Tibial artery (tissue), 4 donors: Measurements from ENCODE around the gene EXOC7.

Experiments
- DNase-seq, 2 donors: peaks; one replicate each; pipeline ENCODE4 v3.0.0-alpha.2; 2019
- H3K27ac ChIP-seq, 2 donors: fragments of 200-600 bp; sonication (generic) in 1 of 2; 1 replicate in 1 of 2; 2 replicates in 1 of 2; pipeline ENCODE4 v1.5.1; 2018 to 2019; ENCODE audit warnings: mild to moderate bottlenecking in 1 of 2
- H3K27me3 ChIP-seq, 2 donors: fragments of 200-600 bp; sonication (generic) in 1 of 2; one replicate each; pipeline versions ENCODE4 v1.5.1 to v1.6.0; 2016 to 2019
- H3K36me3 ChIP-seq, 3 donors: fragments of 200-600 bp; sonication (generic) in 2 of 3; one replicate each; pipeline ENCODE4 v1.5.1; 2016 to 2019; ENCODE audit warnings: mild to moderate bottlenecking in 2 of 3
- H3K4me1 ChIP-seq, 4 donors: fragments of 200-600 bp; sonication (generic) in 2 of 4; 1 replicate in 3 of 4; 2 replicates in 1 of 4; pipeline ENCODE4 v1.5.1; 2016 to 2019
- H3K4me3 ChIP-seq, 2 donors: fragments of 200-600 bp; sonication (generic) in 1 of 2; 1 replicate in 1 of 2; 2 replicates in 1 of 2; pipeline ENCODE4 v1.5.1; 2018 to 2019; ENCODE audit warnings: mild to moderate bottlenecking in 2 of 2
- H3K9me3 ChIP-seq, 3 donors: fragments of 200-600 bp; sonication (generic) in 1 of 3; one replicate each; pipeline ENCODE4 v1.5.1; 2016 to 2019
- CTCF ChIP-seq, 2 experiments: fragments of 200-600 bp in 1 of 2; fragments of 450-650 bp in 1 of 2; IDR thresholded peaks; one replicate each; pipeline ENCODE4 v1.5.1; 2017 to 2019; ENCODE audit warnings: antibody characterized with exemption in 2 of 2, mild to moderate bottlenecking in 1 of 2, moderate library complexity in 1 of 2
- intact Hi-C: fragments of 100-400 bp; cut with DNase I; formaldehyde crosslinking; loops from one replicate; pipeline ENCODE4 v1.15.0; 2023; ENCODE audit warnings: low total_unique reads

The EXOC7 gene

GRCh38 chr17:76077584-76078110, 25.9 kb downstream of the EXOC7 start:
- peaks cover 0 to 7% (median 0%) of the 10 kb centered on the region in 3 donors for H3K36me3 ChIP-seq
- peaks cover 12 to 74% of the 10 kb centered on the region in 2 donors for H3K27me3 ChIP-seq
- TF ChIP-seq CTCF (IDR thresholded peaks at IDR 0.05) = no peak
- DNase-seq = no peak
- H3K9me3 ChIP-seq = no peaks in the 10 kb centered on the region
- H3K4me1 ChIP-seq = peaks cover 0 to 52% (median 34%) of the 10 kb centered on the region in 4 donors
- no peak overlapping the region for H3K27ac ChIP-seq
- intact Hi-C loops = no loop called here
- H3K4me3 ChIP-seq = no peak overlapping the region

- no peak overlapping the region for H3K4me3 ChIP-seq
- H3K4me1 ChIP-seq = peaks cover 0 to 52% (median 35%) of the 10 kb centered on the region in 4 donors
- H3K9me3 ChIP-seq = no peaks in the 10 kb centered on the region
- TF ChIP-seq CTCF (IDR thresholded peaks at IDR 0.05) = no peak
- no peak overlapping the region for H3K27ac ChIP-seq
- H3K27me3 ChIP-seq = peaks cover 12 to 74% of the 10 kb centered on the region in 2 donors
- no peaks in the 10 kb centered on the region for H3K36me3 ChIP-seq
- intact Hi-C loops = no loop called here
- peak in 1 of 2 donors; percentile 60 for DNase-seq
Observed at GRCh38 chr17:76076765-76077583, 26.6 kb downstream of the EXOC7 start.

GRCh38 chr17:76076146-76076764, 27.3 kb downstream of the EXOC7 start:
- Histone ChIP-seq H3K27me3 (peaks cover 12 to 74% of the 10 kb centered on the region in 2 donors), H3K4me1 (peaks cover 0 to 58% (median 38%) of the 10 kb centered on the region in 4 donors), H3K9me3 (no peaks in the 10 kb centered on the region), H3K27ac (no peak overlapping the region), H3K4me3 (no peak overlapping the region), H3K36me3 (no peaks in the 10 kb centered on the region)
- no peak for TF ChIP-seq CTCF (IDR thresholded peaks at IDR 0.05)
- intact Hi-C loops = no loop called here
- peak in 1 of 2 donors; percentile 55 for DNase-seq

GRCh38 chr17:76075364-76076145, 28.0 kb downstream of the EXOC7 start:
- peaks cover 12 to 73% of the 10 kb centered on the region in 2 donors for H3K27me3 ChIP-seq
- H3K27ac ChIP-seq = no peak overlapping the region
- intact Hi-C loops = no loop called here
- H3K4me1 ChIP-seq = peaks cover 0 to 63% (median 44%) of the 10 kb centered on the region in 4 donors
- no peak overlapping the region for H3K4me3 ChIP-seq
- H3K9me3 ChIP-seq = no peaks in the 10 kb centered on the region
- DNase-seq = no peak
- no peak for TF ChIP-seq CTCF (IDR thresholded peaks at IDR 0.05)
- no peaks in the 10 kb centered on the region for H3K36me3 ChIP-seq
